Keratinocyte (primary cell): ENCODE results near the gene FAM210B. TPM values are rescaled to one million over a fixed set of nuclear protein-coding genes. Genes with fewer than 3 reads are reported as not detected.

Source experiments
- DNase-seq: peaks from one replicate; pipeline ENCODE4 v3.0.0-alpha.2; 2011; ENCODE audit warnings: low read depth, missing footprints, low spot score
- FAIRE-seq: peaks from 2 replicates; lab custom pipeline; 2011; peaks lifted over from hg19 to GRCh38; lab: Jason Lieb, UNC
- H2AFZ ChIP-seq: 2 replicates; pipeline ENCODE4 v1.6.0; 2012; ENCODE audit warnings: low read length, control low read depth, inconsistent platforms; ENCODE audit not compliant: control insufficient read depth
- H3K27ac ChIP-seq: 2 replicates; pipeline ENCODE4 v1.5.1; 2011; ENCODE audit warnings: low read length; ENCODE audit not compliant: control insufficient read depth, insufficient read depth
- H3K27me3 ChIP-seq: 3 replicates; pipeline ENCODE4 v1.6.0; 2011; ENCODE audit warnings: low read length; ENCODE audit not compliant: control insufficient read depth, insufficient read depth; ENCODE audit errors: extremely low read depth
- H3K36me3 ChIP-seq, 2 experiments: 2 replicates in 1 of 2; 3 replicates in 1 of 2; pipeline ENCODE4 v1.5.1; 2011; ENCODE audit warnings: low read length in 2 of 2, mild to moderate bottlenecking in 1 of 2; ENCODE audit not compliant: control insufficient read depth in 2 of 2, insufficient read depth in 2 of 2; ENCODE audit errors: extremely low read depth in 1 of 2
- H3K4me1 ChIP-seq: 3 replicates; pipeline ENCODE4 v1.5.1; 2011; ENCODE audit warnings: low read length; ENCODE audit not compliant: control insufficient read depth, insufficient read depth; ENCODE audit errors: extremely low read depth
- H3K4me2 ChIP-seq: 3 replicates; pipeline ENCODE4 v1.6.0; 2011; ENCODE audit warnings: low read depth, low read length; ENCODE audit not compliant: control insufficient read depth, insufficient read depth; ENCODE audit errors: extremely low read depth
- H3K4me3 ChIP-seq, 3 experiments: fragments of 200-600 bp in 1 of 3; sonication (generic) in 1 of 3; 2 replicates in 2 of 3; 3 replicates in 1 of 3; pipeline ENCODE4 v1.5.1; 2011 to 2016; ENCODE audit warnings: low read length in 3 of 3, mild to moderate bottlenecking in 3 of 3, control low read depth in 2 of 3, inconsistent platforms in 1 of 3, low read depth in 1 of 3, mixed read lengths in 1 of 3, mixed run types in 1 of 3, moderate library complexity in 1 of 3; ENCODE audit not compliant: control insufficient read depth in 2 of 3, insufficient read depth in 2 of 3; ENCODE audit errors: extremely low read depth in 1 of 3
- H3K79me2 ChIP-seq: 2 replicates; pipeline ENCODE4 v1.6.0; 2012; ENCODE audit warnings: low read length; ENCODE audit not compliant: control insufficient read depth, insufficient read depth
- H3K9ac ChIP-seq: 3 replicates; pipeline ENCODE4 v1.6.0; 2011; ENCODE audit warnings: low read length; ENCODE audit not compliant: control insufficient read depth, insufficient read depth; ENCODE audit errors: extremely low read depth
- H3K9me1 ChIP-seq: 3 replicates; pipeline ENCODE4 v1.6.0; 2011; ENCODE audit warnings: low read length; ENCODE audit not compliant: control insufficient read depth, insufficient read depth; ENCODE audit errors: extremely low read depth
- H3K9me3 ChIP-seq: 2 replicates; pipeline ENCODE4 v1.5.1; 2012; ENCODE audit warnings: low read depth, low read length; ENCODE audit not compliant: control insufficient read depth
- H4K20me1 ChIP-seq: 3 replicates; pipeline ENCODE4 v1.6.0; 2011; ENCODE audit warnings: low read length; ENCODE audit not compliant: control insufficient read depth, insufficient read depth; ENCODE audit errors: extremely low read depth
- EZH2 ChIP-seq: IDR thresholded peaks from one replicate; pipeline ENCODE4 v1.6.1; 2012; ENCODE audit warnings: inconsistent platforms, mild to moderate bottlenecking, low read length, moderate library complexity
- dilution Hi-C: fragments of 300-500 bp; cut with MboI; formaldehyde crosslinking; loops from one replicate; pipeline ENCODE4 v1.7.0; 2020; ENCODE audit warnings: low sequenced_read_pairs; ENCODE audit not compliant: extremely low pct_ligation_motif_present
- polyA plus RNA-seq, 5 experiments: library from polyadenylated mRNA; depleted of rRNA in 3 of 5; stranded (reverse) in 3 of 5; stranded (forward) in 1 of 5; unstranded in 1 of 5; fragments of >200 nt; gene quantifications; 1 replicate in 1 of 5; 2 replicates in 3 of 5; 3 replicates in 1 of 5; pipeline versions ENCODE4 v1.2.1 to v1.2.3, GENCODE V29; 2011 to 2012; ENCODE audit warnings: missing spikeins in 2 of 5, low read depth in 1 of 5, low replicate concordance in 1 of 5
- TF ChIP-seq, protein P1 (sequence below), 3 experiments: IDR thresholded peaks in 1 of 3; conservative IDR thresholded peaks in 1 of 3; optimal IDR thresholded peaks in 1 of 3; 2 replicates in 2 of 3; 3 replicates in 1 of 3; pipeline versions ENCODE3 to v1.5.1; 2011; ENCODE audit warnings: low read length in 3 of 3, mild to moderate bottlenecking in 3 of 3, moderate library complexity in 2 of 3, control low read depth in 1 of 3, inconsistent platforms in 1 of 3; ENCODE audit not compliant: insufficient read depth in 2 of 3; ENCODE audit errors: extremely low read depth in 1 of 3

The FAM210B gene
- polyA plus RNA-seq, 1 donor (not counting 4 experiments of a cell fraction or from before 2014, with no cell fraction given) = 34.5 TPM

DNA sequence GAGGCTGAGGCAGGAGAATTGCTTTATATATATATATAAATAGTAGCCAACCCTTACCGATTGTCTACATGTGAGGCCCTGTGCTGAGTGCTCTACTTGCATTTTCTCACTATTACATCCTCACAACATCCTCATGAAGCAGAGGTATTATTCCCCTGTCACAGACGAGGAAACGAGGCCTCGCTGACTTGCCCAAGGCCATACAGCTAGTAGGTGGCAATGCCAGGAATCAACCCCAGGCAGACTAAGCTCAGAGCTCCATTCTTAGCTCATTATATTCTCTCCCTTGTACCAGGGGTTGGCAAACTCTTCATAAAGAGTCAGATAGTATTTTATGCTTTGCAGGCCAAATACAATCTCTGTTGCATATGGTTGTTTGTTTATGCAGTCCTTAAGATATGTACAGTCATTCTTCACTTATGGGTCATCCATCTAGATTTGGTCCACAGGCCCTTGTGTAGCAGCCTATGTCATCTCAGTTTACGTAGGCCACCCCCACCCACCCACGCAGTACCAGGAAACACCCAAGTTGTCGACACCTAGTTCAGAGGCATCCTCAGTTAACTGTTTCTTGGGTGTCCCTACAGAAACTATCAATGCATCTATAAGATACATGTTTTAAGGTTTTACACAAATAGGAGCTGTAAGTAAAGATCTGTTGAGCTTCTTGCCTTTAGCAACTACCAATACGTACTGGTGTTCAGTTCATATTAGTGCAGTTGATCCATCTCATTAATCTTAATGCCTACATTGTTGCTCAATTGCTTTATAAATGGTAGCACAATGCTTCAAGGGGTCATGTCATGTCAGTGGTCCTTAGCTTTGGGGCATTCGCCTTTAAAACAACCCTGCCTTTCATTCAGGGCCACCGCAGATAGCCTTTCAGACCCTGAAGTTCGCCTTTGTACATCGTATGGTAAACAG lies 56.3 kb downstream of the FAM210B start:
- Histone ChIP-seq H3K79me2 (no peaks in the 10 kb centered on the region), H2AFZ (no peak overlapping the region), H3K27me3 (no peaks in the 10 kb centered on the region), H3K27ac (no peak overlapping the region), H3K9ac (no peak overlapping the region), H3K9me3 (no peaks in the 10 kb centered on the region), H3K4me3 (no peak overlapping the region), H3K4me1 (no peaks in the 10 kb centered on the region), H3K36me3 (peaks cover 0 to 1% of the 10 kb centered on the region in 2 experiments), H4K20me1 (no peaks in the 10 kb centered on the region), H3K4me2 (no peak overlapping the region), H3K9me1 (no peaks in the 10 kb centered on the region)
- TF ChIP-seq, protein P1, sequence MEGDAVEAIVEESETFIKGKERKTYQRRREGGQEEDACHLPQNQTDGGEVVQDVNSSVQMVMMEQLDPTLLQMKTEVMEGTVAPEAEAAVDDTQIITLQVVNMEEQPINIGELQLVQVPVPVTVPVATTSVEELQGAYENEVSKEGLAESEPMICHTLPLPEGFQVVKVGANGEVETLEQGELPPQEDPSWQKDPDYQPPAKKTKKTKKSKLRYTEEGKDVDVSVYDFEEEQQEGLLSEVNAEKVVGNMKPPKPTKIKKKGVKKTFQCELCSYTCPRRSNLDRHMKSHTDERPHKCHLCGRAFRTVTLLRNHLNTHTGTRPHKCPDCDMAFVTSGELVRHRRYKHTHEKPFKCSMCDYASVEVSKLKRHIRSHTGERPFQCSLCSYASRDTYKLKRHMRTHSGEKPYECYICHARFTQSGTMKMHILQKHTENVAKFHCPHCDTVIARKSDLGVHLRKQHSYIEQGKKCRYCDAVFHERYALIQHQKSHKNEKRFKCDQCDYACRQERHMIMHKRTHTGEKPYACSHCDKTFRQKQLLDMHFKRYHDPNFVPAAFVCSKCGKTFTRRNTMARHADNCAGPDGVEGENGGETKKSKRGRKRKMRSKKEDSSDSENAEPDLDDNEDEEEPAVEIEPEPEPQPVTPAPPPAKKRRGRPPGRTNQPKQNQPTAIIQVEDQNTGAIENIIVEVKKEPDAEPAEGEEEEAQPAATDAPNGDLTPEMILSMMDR (optimal IDR thresholded peaks at IDR 0.05 in 1 of 3, IDR thresholded peaks at IDR 0.05 in 1 of 3, conservative IDR thresholded peaks at IDR 0.05 in 1 of 3; ENCODE audit: extremely low read depth in 1 of 3, insufficient read depth in 2 of 3, low read length in 3 of 3) = no peak
- no peak for TF ChIP-seq EZH2
- FAIRE-seq (no peak), DNase-seq (no peak)
- dilution Hi-C loops = no loop called here

DNA sequence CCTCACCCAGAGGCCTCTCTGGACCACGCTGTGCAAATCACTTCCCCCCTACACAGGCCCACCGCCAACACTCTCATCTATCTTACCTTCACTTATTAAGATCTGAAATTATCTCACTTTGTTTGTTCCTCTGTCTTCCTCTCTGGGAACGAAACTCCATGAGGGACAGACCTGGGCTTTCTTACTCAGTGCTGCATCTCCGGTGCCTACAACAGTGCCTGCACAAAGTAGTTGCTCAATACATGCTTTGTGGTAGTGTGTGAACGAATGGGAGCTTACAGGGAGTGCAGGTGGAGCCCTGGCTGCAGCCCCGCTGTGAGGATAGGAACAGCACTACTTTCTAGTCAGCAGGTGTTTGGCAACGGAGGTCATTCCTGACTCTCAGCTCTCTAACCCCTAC lies 58.6 kb downstream of the FAM210B start:
- Histone ChIP-seq H3K4me2 (no peak overlapping the region), H3K4me3 (no peak overlapping the region), H3K9me3 (no peaks in the 10 kb centered on the region), H3K9ac (no peak overlapping the region), H3K27ac (no peak overlapping the region), H3K27me3 (no peaks in the 10 kb centered on the region), H3K9me1 (no peaks in the 10 kb centered on the region), H3K4me1 (no peaks in the 10 kb centered on the region), H4K20me1 (no peaks in the 10 kb centered on the region), H3K36me3 (no peaks in the 10 kb centered on the region), H2AFZ (no peak overlapping the region), H3K79me2 (no peaks in the 10 kb centered on the region)
- FAIRE-seq (no peak), DNase-seq (no peak)
- TF ChIP-seq EZH2 = no peak
- TF ChIP-seq, protein P1 (optimal IDR thresholded peaks at IDR 0.05 in 1 of 3, IDR thresholded peaks at IDR 0.05 in 1 of 3, conservative IDR thresholded peaks at IDR 0.05 in 1 of 3; ENCODE audit: extremely low read depth in 1 of 3, insufficient read depth in 2 of 3, low read length in 3 of 3) = no peak
- dilution Hi-C loops = no loop called here
